Measurements from ENCODE around the gene CLDN9. TPM values are rescaled to one million over a fixed set of nuclear protein-coding genes. Genes with fewer than 3 reads are reported as not detected.

CLDN9 gene
- total RNA-seq, 1 donor = not detected

DNA sequence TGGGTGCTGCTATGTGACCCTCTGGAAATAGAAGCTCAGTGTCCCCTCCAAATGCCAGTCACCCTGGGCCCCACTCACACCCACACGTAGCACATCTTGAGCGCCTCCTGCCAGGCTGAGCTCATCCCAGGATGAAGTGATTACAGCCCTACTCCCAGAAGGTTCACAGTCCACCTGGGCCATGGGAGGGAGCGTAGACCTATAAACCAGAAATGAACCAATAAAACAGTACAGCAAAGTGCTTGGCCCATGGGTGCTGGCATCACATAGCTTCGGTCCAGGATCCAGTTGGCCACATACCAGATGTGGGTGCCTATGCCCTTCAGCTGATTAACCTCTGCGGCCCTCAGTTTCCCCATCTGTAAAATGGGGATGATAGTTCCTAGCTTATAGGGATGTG is 26.2 kb downstream of the CLDN9 start:
- TF ChIP-seq, protein P1, sequence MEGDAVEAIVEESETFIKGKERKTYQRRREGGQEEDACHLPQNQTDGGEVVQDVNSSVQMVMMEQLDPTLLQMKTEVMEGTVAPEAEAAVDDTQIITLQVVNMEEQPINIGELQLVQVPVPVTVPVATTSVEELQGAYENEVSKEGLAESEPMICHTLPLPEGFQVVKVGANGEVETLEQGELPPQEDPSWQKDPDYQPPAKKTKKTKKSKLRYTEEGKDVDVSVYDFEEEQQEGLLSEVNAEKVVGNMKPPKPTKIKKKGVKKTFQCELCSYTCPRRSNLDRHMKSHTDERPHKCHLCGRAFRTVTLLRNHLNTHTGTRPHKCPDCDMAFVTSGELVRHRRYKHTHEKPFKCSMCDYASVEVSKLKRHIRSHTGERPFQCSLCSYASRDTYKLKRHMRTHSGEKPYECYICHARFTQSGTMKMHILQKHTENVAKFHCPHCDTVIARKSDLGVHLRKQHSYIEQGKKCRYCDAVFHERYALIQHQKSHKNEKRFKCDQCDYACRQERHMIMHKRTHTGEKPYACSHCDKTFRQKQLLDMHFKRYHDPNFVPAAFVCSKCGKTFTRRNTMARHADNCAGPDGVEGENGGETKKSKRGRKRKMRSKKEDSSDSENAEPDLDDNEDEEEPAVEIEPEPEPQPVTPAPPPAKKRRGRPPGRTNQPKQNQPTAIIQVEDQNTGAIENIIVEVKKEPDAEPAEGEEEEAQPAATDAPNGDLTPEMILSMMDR (IDR thresholded peaks at IDR 0.05; ENCODE audit: insufficient read depth, low read length) = no peak
- no peak for DNase-seq (ENCODE audit: low read depth)
- H3K4me3 ChIP-seq (ENCODE audit: low read depth, low read length) = no peak overlapping the region

DNA sequence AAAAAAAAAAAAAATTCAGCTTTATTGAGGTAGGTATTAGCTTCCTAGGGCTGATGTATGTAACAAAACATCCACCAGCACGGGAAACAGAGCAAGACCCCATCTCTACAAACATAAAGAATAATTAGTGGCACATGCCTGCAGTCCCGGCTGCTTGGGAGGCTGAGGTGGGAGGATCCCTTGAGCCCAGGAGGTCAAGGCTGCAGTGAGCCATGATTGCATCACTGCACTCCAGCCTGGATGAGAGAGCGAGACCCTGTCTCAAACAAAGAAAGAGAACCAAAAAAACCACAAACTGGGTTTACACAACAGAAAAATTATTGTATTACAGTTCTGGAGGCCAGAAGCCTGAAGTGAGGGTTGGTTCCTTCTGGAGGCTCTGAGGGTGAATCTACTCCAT is 29.7 kb downstream of the CLDN9 start:
- TF ChIP-seq, protein P1 (IDR thresholded peaks at IDR 0.05; ENCODE audit: insufficient read depth, low read length) = no peak
- DNase-seq (ENCODE audit: low read depth) = no peak
- H3K4me3 ChIP-seq (ENCODE audit: low read depth, low read length) = no peak overlapping the region

DNA sequence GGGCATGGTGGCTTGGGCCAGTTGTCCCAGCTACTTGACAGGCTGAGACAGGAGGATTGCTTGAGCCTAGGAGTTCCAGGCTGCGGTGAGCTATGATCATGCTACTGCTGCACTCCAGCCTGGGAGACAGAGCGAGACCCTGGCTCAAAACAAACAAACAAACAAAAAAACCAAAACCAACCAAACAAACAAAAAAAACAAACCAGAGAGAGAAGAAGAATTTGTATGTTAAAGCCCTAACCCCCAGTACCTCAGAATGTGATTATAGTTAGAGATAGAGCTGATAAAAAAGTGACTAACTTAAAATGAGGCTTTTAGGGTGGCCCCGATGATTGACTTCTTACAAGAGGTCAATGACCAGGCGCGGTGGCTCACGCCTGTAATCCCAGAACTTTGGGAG is 32.0 kb downstream of the CLDN9 start:
- H3K4me3 ChIP-seq (ENCODE audit: low read depth, low read length) = no peak overlapping the region
- TF ChIP-seq, protein P1 (IDR thresholded peaks at IDR 0.05; ENCODE audit: insufficient read depth, low read length) = no peak
- no peak for DNase-seq (ENCODE audit: low read depth)

DNA sequence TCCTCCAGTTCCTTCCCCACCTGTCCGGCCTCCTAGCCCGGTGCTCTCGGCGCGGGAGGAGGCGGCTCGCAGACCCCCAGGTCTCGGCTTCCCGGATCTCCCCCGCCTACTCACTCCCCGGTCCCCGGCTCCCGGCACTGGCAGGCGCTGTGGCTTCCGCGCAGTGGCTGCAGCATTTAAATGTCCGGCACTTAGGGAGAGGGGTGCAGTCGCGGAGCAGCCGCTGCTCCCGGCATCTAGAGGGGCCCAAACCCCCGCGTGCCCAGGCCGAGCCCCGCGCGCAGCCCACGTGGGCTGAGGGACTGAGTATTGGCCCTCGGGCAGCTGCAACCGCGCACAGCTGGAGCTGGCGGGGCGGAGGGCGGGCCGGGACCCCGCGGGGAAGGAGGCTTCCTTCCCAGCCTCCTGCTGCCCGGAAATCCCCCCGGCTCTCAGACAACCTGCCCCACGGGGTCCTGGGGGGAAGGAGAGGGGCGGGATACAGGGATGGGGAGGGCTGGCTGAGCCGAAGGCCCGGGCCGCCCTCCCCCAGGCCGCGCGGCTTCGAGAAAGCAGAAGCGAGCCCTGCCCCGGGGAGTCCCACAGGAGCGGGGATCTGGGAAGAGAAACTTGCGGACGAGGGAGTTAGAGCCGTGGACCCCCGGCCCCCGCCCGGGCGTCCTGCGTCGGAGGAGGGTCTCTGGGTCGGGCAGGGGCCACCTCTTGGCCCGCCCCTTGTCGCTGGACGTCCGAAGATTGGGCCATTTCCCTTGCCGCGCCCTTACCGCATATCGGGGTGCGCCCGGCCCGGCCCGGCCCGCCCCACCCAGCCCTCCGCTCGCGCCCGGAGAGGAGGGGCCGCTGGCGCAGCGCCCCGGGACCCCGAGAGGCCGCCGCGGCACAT is 33.3 kb downstream of the CLDN9 start, which contains the start of gene MMP25:
MMP25 (plus strand) TSS at position 804 of the 883 bp plus-strand sequence. CDS start 357 bp downstream, outside the sequence.
- H3K4me3 ChIP-seq (ENCODE audit: low read depth, low read length) = peak within 1 kb of the TSS; percentile 53
- no peak for DNase-seq (ENCODE audit: low read depth)
- TF ChIP-seq, protein P1 (IDR thresholded peaks at IDR 0.05; ENCODE audit: insufficient read depth, low read length) = no peak

DNA sequence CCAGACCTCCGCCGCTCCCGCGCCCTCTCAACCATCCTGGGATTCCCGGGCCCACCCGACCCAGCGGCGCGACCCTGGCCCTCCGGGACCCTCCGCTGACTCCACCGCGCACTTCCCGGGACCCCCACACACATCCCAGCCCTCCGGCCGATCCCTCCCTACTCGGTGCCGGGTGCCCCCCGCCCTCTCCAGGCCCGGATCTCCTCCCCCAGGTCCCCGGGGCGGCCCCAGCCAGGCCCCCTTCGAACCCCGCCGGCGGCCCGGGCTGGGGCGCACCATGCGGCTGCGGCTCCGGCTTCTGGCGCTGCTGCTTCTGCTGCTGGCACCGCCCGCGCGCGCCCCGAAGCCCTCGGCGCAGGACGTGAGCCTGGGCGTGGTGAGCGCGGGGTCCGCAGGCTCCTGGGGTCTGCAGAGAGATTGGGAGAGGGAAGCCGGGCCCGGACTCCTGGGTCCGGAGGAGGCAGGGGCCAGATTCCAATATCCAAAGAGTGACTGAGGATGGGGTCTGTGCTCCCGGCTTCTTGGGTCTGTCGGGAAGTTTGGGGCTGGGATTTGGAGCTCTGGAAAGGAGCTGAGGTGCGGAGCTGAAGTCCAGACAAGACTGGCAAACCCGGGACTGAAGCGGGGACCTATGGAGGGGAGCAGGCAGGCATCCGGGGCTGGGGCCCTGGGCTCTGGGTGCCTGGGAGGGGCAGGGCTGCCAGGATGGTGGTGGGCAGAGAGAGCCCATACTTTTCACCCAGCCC is 34.1 kb downstream of the CLDN9 start:
- TF ChIP-seq, protein P1 (IDR thresholded peaks at IDR 0.05; ENCODE audit: insufficient read depth, low read length) = no peak
- H3K4me3 ChIP-seq (ENCODE audit: low read depth, low read length) = no peak overlapping the region
- DNase-seq (ENCODE audit: low read depth) = no peak

DNA sequence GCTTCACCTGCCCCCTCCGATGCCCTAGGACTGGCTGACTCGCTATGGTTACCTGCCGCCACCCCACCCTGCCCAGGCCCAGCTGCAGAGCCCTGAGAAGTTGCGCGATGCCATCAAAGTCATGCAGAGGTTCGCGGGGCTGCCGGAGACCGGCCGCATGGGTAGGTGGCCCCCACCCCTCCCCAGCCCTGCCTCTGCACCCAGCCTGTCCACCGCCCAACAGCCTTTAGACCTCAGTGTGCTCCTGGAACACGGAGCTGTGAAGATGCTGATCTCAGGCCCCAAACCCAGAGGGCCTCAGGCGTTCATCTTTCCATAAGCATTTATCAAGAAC is 34.6 kb downstream of the CLDN9 start:
- H3K4me3 ChIP-seq (ENCODE audit: low read depth, low read length) = no peak overlapping the region
- TF ChIP-seq, protein P1 (IDR thresholded peaks at IDR 0.05; ENCODE audit: insufficient read depth, low read length) = no peak
- no peak for DNase-seq (ENCODE audit: low read depth)
